ENCODE measurements around the gene DDA1.

The DDA1 gene

GRCh38 chr19:17329366-17330261 is 20.3 kb downstream of the DDA1 start:
- DNase-seq (ENCODE audit: low read depth in 2 of 2), result no peak

DNA sequence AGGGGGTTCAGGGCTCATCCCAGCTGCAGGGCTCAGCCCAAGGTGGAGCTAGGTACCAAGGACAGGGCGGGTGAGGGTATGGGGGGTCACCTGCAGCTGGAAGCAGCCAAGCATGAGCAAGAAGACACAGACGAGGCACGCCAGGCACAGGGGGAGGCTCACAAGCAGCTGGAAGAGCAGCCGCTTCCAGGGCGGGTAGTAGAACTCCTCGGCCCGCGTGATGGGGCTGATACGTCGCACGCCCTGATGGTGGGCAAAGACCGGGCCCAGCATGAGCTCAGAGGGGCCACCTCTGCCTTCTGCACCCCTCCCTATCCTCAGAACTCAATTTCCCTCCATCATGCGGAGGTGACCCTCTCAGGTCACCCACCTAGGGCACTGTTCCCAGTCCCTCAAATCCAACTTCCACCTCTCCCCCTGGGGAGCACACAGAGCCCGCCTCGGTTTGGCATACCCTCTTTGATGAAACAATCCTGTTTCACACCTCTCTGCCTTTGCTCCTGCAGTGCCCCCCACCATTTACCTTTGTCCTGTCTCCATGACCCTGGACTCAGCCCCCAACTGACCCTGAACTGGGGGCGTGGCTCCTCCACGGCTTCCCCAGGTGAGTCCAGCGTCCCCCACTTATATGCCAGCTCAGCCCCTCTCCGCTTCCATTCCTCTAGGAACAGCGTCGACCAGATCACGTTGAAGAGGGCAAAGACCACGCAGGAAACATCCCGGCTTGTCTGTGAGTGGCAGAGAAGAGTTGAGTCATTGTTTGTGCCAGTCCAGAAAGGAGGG is 21.1 kb downstream of the DDA1 start:
- DNase-seq (ENCODE audit: low read depth in 2 of 2), result no peak

DNA sequence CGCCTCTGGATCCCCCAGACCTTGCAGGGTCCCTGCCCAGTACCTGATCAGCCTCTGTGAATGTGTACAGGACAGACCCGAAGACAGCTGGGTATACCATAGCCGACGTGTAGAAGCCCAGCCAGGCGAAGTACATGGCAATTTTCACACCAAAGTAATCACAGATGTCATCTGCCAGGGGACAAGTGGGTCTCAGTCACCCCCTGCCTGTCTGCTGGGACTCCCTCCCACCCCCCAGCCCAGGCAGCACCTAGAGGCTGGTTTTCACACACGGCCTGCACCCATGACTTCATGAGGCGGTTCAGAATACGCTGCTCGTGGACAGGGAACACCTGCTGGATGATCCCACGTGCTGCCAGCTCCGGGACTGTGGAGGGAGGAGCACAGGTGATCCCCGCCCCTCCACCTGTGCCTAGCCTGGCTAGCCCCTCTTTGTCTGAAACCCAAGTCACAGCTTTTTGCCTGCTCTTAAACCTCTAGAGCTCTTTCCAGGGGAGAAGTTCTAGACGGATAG is 21.7 kb downstream of the DDA1 start:
- DNase-seq (ENCODE audit: low read depth in 2 of 2), result no peak

- DNase-seq (ENCODE audit: low read depth in 2 of 2), result no peak
These were observed 23.0 kb downstream of the DDA1 start for GRCh38 chr19:17332360-17332676.

- DNase-seq (ENCODE audit: low read depth in 2 of 2), result no peak
These were observed 23.6 kb downstream of the DDA1 start for GRCh38 chr19:17332677-17333581.

- peak; percentile 49 to 69 for DNase-seq (ENCODE audit: low read depth in 2 of 2)
These were observed 24.4 kb downstream of the DDA1 start for GRCh38 chr19:17333611-17334413.

GRCh38 chr19:17334414-17335409 is 25.3 kb downstream of the DDA1 start, which contains the start of gene ANO8:
TSS of gene ANO8 (minus strand) at chr19:17334855. CDS start at chr19:17334670, 185 bp downstream.
- DNase-seq (ENCODE audit: low read depth in 2 of 2), result peak; percentile 88 to 90

- DNase-seq (ENCODE audit: low read depth in 2 of 2), result no peak
These were observed 26.2 kb downstream of the DDA1 start for GRCh38 chr19:17335575-17335974.

GRCh38 chr19:17336872-17337674 is 27.7 kb downstream of the DDA1 start, which contains the start of gene GTPBP3:
TSS of gene GTPBP3 (plus strand) at chr19:17337553. CDS start at chr19:17337612, 59 bp downstream.
- peak; percentile 91 to 96 for DNase-seq (ENCODE audit: low read depth in 2 of 2)

DNA sequence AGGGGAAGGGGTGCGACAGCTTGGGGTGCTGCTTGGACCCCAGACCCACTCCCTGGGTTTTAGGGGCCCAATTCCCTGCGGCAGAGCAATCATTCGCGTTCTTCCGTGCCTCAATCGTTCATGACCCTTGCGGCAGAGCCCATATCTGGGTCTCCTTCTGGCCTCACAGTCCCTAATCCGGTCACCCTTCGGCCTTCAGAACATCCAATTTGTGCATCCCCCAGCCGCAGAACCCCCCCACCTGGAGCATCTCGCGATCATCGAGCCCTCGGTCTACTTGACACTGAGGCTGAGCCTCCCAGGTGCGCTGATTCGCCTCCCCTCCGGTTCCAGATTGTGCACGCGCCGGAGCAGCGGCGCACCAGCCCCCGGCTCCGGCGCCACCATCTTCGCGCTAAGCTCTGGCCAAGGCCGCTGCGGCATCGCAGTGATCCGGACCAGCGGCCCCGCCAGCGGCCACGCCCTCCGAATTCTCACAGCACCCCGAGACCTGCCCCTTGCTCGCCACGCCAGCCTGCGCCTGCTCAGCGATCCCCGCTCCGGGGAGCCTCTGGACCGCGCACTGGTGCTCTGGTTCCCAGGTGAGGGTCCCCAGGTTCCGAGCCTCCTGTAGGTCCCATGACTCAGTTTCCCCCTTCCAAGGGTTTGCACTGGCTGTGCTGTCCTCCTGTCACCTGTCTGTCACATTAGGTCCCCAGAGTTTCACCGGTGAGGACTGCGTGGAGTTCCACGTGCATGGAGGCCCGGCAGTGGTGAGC is 28.5 kb downstream of the DDA1 start:
- DNase-seq (ENCODE audit: low read depth in 2 of 2), result peak in 1 of 2 donors; percentile 11

GRCh38 chr19:17338433-17339078 is 29.2 kb downstream of the DDA1 start:
- no peak for DNase-seq (ENCODE audit: low read depth in 2 of 2)

DNA sequence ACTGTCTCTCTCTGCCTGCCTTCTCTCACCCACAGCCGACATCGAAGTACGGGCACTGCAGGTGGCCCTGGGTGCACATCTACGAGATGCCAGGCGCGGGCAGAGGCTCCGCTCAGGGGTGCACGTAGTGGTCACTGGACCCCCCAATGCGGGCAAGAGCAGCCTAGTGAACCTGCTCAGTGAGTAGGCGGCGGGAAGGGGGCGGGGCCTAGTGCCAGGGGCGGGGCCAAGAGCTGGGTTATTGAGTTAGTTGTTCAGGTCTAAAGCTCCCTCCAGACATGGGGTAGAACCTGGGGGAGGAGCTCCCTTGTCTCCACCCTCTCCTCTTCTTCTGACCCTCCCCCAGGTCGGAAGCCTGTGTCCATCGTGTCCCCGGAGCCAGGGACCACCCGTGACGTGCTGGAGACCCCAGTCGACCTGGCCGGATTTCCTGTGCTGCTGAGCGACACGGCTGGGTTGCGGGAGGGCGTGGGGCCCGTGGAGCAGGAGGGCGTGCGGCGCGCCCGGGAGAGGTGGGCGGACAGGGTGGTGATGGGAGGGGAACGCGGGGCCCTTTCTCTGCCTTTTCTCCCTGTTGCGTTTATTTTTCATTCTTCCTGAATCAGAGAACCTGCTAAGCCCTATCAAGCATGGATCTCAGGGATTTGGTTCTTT is 29.9 kb downstream of the DDA1 start:
- DNase-seq (ENCODE audit: low read depth in 2 of 2), result no peak

DNA sequence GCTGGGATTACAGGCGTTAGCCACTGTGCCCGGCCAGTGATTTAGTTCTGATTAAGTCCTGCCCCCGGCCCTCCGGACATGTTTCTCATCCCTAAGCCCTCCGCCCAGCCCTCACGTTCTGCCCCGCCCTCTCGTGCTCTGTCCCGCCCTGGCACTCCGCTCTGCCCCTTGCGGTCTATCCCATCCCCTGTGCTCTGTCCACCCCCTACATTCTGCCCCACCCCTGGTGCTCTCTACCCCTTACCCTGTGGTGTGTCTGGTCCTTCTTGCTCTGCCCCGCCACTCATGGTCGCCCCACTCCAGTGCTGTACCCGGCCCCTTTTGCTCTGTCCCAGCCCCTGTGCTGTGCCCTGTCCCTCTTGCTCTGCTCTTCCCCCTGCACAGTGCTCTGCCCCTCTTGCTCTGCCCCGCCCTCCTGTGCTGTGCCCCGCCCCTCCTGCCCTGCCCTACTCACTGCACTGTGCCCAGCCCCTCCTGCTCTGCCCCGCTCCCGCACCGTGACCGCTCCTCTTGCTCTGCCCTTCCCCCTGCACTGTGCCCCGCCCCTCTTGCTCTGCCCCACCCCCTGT is 31.0 kb downstream of the DDA1 start:
- no peak for DNase-seq (ENCODE audit: low read depth in 2 of 2)

- DNase-seq (ENCODE audit: low read depth in 2 of 2), result no peak
These were observed 31.6 kb downstream of the DDA1 start for GRCh38 chr19:17340871-17341357.

DNA sequence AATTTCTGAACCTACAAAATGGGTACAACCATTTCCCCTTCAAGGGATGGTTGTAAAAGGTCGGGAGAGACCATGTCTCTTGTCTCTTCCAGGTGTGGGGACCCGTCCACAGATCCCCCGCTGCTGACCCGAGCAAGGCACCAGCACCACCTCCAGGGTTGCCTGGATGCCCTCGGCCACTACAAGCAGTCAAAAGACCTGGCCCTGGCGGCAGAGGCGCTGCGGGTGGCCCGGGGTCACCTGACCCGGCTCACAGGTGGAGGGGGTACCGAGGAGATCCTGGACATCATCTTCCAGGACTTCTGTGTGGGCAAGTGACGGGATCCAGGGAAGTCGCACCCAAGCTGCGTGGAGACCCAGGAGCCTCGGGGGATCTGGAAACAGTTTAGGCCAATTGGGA is 32.0 kb downstream of the DDA1 start:
- no peak for DNase-seq (ENCODE audit: low read depth in 2 of 2)

DNA sequence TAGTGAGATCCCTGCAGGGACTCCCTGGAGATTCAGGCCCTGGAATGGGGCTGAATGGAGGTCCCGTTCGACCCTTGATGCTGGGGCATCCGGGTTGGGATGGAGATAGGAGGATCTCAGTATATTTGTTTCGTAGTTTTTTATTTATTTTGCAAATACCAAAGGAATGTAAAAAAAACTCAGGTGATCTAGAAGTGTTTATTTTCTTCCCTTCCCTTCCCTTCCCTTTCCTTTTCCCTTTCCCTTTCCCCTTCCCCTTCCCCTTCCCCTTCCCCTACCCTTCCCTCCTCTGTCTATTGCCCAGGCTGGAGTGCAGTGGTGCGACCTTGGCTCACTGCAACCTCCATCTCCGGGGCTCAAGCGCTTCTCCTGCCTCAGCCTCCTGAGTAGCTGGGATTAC is 32.5 kb downstream of the DDA1 start:
- DNase-seq (ENCODE audit: low read depth in 2 of 2), result no peak
